Adrenal gland (tissue), 12 donors: ENCODE results near the gene SEMA6C. TPM values are rescaled to one million over a fixed set of nuclear protein-coding genes. Genes with fewer than 3 reads are reported as not detected.

Source experiments
- DNase-seq, 7 donors: peaks; one replicate each; pipeline ENCODE4 v3.0.0-alpha.2; 2019 to 2020
- H3K27ac ChIP-seq, 5 donors: fragments of 200-600 bp; sonication (generic) in 4 of 5; 1 replicate in 3 of 5; 2 replicates in 2 of 5; pipeline versions ENCODE4 v1.5.1 to v1.8.0; 2016 to 2020; ENCODE audit warnings: mild to moderate bottlenecking in 1 of 5
- H3K27me3 ChIP-seq: fragments of 200-600 bp; 2 replicates; pipeline ENCODE4 v1.8.0; 2021
- H3K36me3 ChIP-seq, 2 donors: fragments of 200-600 bp; replicated peaks in 1 of 2; 1 replicate in 1 of 2; 2 replicates in 1 of 2; pipeline versions ENCODE4 v1.5.1 to v1.8.0; 2018 to 2022
- H3K4me1 ChIP-seq, 2 donors: fragments of 200-600 bp; replicated peaks in 1 of 2; 1 replicate in 1 of 2; 2 replicates in 1 of 2; pipeline versions ENCODE4 v1.5.1 to v1.8.0; 2018 to 2021
- H3K4me3 ChIP-seq, 4 donors: fragments of 200-600 bp; sonication (generic) in 3 of 4; one replicate each; pipeline ENCODE4 v1.5.1; 2016 to 2018
- H3K9me3 ChIP-seq, 3 donors: fragments of 200-600 bp; sonication (generic) in 1 of 3; replicated peaks in 1 of 3; 1 replicate in 2 of 3; 2 replicates in 1 of 3; pipeline versions ENCODE4 v1.5.1 to v1.8.0; 2016 to 2021
- CTCF ChIP-seq, 6 experiments: fragments of 450-650 bp in 4 of 6; fragments of 200-600 bp in 2 of 6; sonication (generic) in 1 of 6; IDR thresholded peaks; 1 replicate in 5 of 6; 2 replicates in 1 of 6; pipeline versions ENCODE4 v1.5.1 to v1.8.0; 2016 to 2021; ENCODE audit warnings: antibody characterized with exemption in 6 of 6, mild to moderate bottlenecking in 2 of 6, moderate library complexity in 1 of 6
- POLR2A ChIP-seq, 2 donors: fragments of 450-650 bp; IDR thresholded peaks; one replicate each; pipeline ENCODE4 v1.6.1; 2017; ENCODE audit warnings: antibody characterized with exemption in 2 of 2, mild to moderate bottlenecking in 2 of 2, moderate library complexity in 1 of 2
- WGBS, 4 donors: extraction: QIAGEN DNeasy Blood & Tissue Kit in 2 of 4; methylation state at CpG; one replicate each; pipeline versions ENCODE4 v1.1.5 to v1.1.7; 2013 to 2017; 5-methylcytosine and 5-hydroxymethylcytosine counted together
- intact Hi-C, 2 donors: fragments of 100-400 bp; cut with DNase I; formaldehyde crosslinking; loops; one replicate each; pipeline versions ENCODE4 v1.14.1 to v1.15.0; 2022 to 2023
- polyA plus RNA-seq, 3 donors: library from polyadenylated mRNA; stranded (reverse); fragments of 200-250 nt in 2 of 3; fragments of 350-450 nt in 1 of 3; fragmentation: Illumina TruSeq in 1 of 3; extraction: RNeasy Lipid Tissue Mini Kit (QIAGEN cat#74804) in 1 of 3; gene quantifications; one replicate each; pipeline ENCODE4 v1.2.3, GENCODE V29; 2013 to 2014
- total RNA-seq, 9 donors: library from RNA; depleted of rRNA in 4 of 9; stranded (reverse); fragments of >200 nt in 4 of 9; fragments of 120-200 nt in 1 of 9; fragmentation: NEBNext Ultra II Directional in 1 of 9; extraction: Animal tissue kit (Norgen Biotek cat#: 25700) in 1 of 9; gene quantifications; one replicate each; pipeline versions ENCODE4 v1.1.0 to v1.2.4, GENCODE V29; 2013 to 2023
- donor health status: healthy with polysubstance abuse.
- donor health status: Bipolar disorder and iron deficiency.
- donor health status: DM: yes; HTN: yes; CAD: no.
- donor health status: DM: no; HTN: no; CAD: no.
- donor health status: DM: no; HTN: no; CAD: no.
- donor health status: DM: yes; HTN: yes; CAD: no.

Gene SEMA6C
- total and polyA plus RNA-seq, 12 donors, result 0.66 to 40.5 (median 3.8) TPM

- WGBS, 4 donors, result 71 to 81% (median 78%) methylated on average over 7 of the region's 7 CpGs
- intact Hi-C loops, result loop anchor here in 1 of 2 donors (5.0 kb wide), 1 partner anchor 32 kb away; no protein-coding TSS in a partner anchor
- H3K9me3 ChIP-seq, result no peaks in the 10 kb centered on the region
These were observed 1.7 kb downstream of the SEMA6C start for GRCh38 chr1:151144474-151145303.

GRCh38 chr1:151143986-151144385, 2.4 kb downstream of the SEMA6C start:
- intact Hi-C loops, result no loop called here
- WGBS, 4 donors, result 54 to 86% (median 74%) methylated on average over 4 to 5 of the region's 5 CpGs
- H3K4me1 ChIP-seq, result peaks cover 0 to 21% of the 10 kb centered on the region in 2 donors
- H3K36me3 ChIP-seq, result no peaks in the 10 kb centered on the region
- no peak overlapping the region for H3K27ac ChIP-seq
- DNase-seq, result peak in 1 of 7 donors; percentile 46
- no peak overlapping the region for H3K4me3 ChIP-seq
- no peaks in the 10 kb centered on the region for H3K27me3 ChIP-seq
- TF ChIP-seq POLR2A (IDR thresholded peaks at IDR 0.05) (no peak), CTCF (IDR thresholded peaks at IDR 0.05) (no peak)
- H3K9me3 ChIP-seq, result no peaks in the 10 kb centered on the region

More at GRCh38 chr1:151144474-151145303, 1.7 kb downstream of the SEMA6C start:
- H3K27me3 ChIP-seq, result no peaks in the 10 kb centered on the region
- H3K27ac ChIP-seq, result no peak overlapping the region
- H3K4me1 ChIP-seq, result peaks cover 0 to 21% of the 10 kb centered on the region in 2 donors
- TF ChIP-seq POLR2A (IDR thresholded peaks at IDR 0.05) (no peak), CTCF (IDR thresholded peaks at IDR 0.05) (no peak)
- H3K36me3 ChIP-seq, result no peaks in the 10 kb centered on the region
- peak in 1 of 7 donors; percentile 48 for DNase-seq
- H3K4me3 ChIP-seq, result no peak overlapping the region

- DNase-seq, result peak in 1 of 7 donors; percentile 46
- WGBS, 4 donors, result 68 to 83% (median 79%) methylated on average over 4 to 7 of the region's 7 CpGs
- Histone ChIP-seq H3K27me3 (no peaks in the 10 kb centered on the region), H3K4me1 (peaks cover 0 to 21% of the 10 kb centered on the region in 2 donors), H3K4me3 (no peak overlapping the region), H3K36me3 (no peaks in the 10 kb centered on the region), H3K9me3 (no peaks in the 10 kb centered on the region), H3K27ac (no peak overlapping the region)
- no peak for TF ChIP-seq CTCF (IDR thresholded peaks at IDR 0.05)
- TF ChIP-seq POLR2A (IDR thresholded peaks at IDR 0.05), result no peak
- intact Hi-C loops, result no loop called here
These were observed 3.4 kb downstream of the SEMA6C start for GRCh38 chr1:151143057-151143435.

- no peaks in the 10 kb centered on the region for H3K9me3 ChIP-seq
- WGBS, 4 donors, result 70 to 86% (median 79%) methylated on average over 4 to 5 of the region's 5 CpGs
- TF ChIP-seq CTCF (IDR thresholded peaks at IDR 0.05), result no peak
- no peak for TF ChIP-seq POLR2A (IDR thresholded peaks at IDR 0.05)
- no peaks in the 10 kb centered on the region for H3K36me3 ChIP-seq
- DNase-seq, result peak in 1 of 7 donors; percentile 15
- intact Hi-C loops, result no loop called here
- H3K4me1 ChIP-seq, result peaks cover 0 to 19% of the 10 kb centered on the region in 2 donors
- H3K27me3 ChIP-seq, result no peaks in the 10 kb centered on the region
- no peak overlapping the region for H3K4me3 ChIP-seq
- no peak overlapping the region for H3K27ac ChIP-seq
These were observed 3.9 kb downstream of the SEMA6C start for GRCh38 chr1:151142411-151143056.
